ENCODE measurements around the gene SH3RF3.

SH3RF3 gene

DNA sequence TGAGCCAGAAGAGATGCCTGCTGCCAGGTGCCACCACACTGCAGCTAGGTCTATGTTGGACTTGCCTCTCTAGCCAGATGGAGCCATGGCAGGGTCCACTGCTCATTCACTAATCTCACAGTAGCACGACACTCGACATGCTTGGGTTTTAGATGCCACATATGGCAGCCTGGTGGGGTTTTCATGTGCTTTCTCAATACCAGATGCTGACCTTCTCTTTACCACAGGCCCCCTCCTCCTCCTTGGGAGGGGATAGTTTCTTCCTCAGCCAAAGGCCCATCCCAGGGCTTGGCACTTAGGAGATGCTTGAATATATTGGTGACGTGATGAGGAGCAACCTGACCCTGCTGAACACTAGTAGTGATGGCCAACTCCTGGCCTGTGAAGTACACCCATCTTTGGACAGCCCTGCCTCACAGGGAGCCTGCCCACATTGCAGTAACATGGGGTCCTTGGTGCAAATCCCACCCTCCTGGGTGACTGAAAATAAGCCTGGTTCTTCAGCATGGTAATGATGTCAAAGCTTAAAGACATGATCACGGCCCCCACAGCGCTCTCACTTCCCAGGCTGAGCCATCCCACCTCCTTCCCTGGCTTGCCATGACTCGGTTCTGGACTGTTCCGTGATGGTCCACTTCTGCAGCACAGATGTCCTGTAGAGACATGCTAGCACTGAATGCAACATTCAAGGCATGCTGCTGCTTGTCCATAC is 227.5 kb downstream of the SH3RF3 start:
- DNase-seq = no peak

- DNase-seq = no peak
These were observed 235.2 kb downstream of the SH3RF3 start for GRCh38 chr2:109364217-109364616.

- DNase-seq = no peak
These were observed 236.1 kb downstream of the SH3RF3 start for GRCh38 chr2:109365131-109365530.

GRCh38 chr2:109367683-109368082 is 238.7 kb downstream of the SH3RF3 start:
- DNase-seq = no peak

- DNase-seq = no peak
These were observed 239.8 kb downstream of the SH3RF3 start for GRCh38 chr2:109368798-109369197.

DNA sequence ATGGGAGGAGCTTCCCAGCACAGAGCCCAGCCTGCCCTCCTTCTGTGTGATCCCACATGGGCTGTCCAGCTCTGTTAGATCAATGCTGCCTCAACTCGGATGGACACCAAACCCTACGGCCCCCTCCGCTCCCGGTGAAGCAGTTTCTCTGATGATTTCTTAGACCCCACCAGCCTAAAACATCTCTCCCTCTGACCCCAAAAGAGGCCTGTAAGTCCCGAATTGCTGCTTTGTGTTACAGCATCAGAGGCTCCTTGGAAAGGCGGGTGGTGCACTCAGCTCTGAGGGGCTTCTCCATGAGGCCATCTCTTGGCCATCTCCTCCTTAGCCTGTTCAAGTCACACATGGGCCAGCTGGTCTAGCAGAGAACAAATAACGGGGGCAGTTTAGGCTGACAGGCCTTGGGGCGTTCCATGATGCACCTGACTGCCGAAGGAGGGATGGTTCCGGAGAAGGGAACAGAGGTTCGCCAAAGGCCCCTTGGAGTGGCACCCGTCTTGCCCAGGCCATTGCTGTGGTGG is 240.7 kb downstream of the SH3RF3 start:
- DNase-seq = no peak

DNA sequence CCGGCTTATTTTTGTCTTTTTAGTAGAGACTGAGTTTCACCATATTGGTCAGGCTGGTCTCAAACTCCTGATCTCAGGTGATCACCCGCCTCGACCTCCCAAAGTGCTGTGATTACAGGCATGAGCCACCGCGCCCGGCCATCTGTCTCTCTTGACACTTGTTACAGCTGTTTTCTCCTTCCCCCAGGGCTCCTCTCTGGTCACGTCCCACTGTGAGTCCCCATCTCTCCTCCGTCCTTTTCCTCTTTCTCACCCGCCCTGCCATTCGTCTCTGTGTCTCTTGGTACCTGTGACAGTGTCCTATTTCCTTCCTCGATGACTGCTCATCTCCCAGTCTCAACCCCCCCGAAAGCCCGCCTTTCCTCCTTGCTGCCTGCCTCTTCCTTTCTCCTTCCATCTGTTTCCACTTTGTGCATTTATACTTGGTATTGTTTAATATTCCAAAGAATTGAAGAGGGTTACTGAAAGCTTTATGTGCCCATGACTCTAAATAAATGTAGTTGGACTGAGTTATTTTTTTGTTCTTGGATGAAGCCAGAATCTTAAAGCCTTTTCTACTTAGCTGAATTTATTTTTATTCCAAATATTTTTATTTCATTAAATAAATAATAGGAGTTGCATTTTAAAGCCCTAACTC is 241.5 kb downstream of the SH3RF3 start:
- no peak for DNase-seq

GRCh38 chr2:109371481-109372170 is 242.6 kb downstream of the SH3RF3 start:
- no peak for DNase-seq

DNA sequence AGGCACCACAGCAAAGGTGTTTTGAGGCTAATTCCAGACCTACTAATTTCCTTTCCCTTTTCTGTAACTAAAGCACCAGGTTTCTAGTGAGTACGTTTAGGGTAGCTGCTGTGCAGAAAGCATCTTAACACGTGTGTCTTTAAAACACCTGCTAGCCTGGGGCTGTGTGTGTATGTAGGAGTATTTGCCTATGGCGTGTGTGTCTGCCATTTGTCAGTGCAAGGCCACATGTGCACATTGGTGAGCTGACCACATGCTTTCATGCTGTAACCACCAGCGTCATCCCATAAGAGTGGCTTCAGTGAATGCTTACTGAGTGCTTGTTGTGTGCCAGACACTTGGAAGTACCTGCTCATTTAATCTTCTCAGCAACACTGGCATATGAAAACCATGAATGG is 243.2 kb downstream of the SH3RF3 start:
- no peak for DNase-seq

GRCh38 chr2:109372614-109373013 is 243.6 kb downstream of the SH3RF3 start:
- no peak for DNase-seq

DNA sequence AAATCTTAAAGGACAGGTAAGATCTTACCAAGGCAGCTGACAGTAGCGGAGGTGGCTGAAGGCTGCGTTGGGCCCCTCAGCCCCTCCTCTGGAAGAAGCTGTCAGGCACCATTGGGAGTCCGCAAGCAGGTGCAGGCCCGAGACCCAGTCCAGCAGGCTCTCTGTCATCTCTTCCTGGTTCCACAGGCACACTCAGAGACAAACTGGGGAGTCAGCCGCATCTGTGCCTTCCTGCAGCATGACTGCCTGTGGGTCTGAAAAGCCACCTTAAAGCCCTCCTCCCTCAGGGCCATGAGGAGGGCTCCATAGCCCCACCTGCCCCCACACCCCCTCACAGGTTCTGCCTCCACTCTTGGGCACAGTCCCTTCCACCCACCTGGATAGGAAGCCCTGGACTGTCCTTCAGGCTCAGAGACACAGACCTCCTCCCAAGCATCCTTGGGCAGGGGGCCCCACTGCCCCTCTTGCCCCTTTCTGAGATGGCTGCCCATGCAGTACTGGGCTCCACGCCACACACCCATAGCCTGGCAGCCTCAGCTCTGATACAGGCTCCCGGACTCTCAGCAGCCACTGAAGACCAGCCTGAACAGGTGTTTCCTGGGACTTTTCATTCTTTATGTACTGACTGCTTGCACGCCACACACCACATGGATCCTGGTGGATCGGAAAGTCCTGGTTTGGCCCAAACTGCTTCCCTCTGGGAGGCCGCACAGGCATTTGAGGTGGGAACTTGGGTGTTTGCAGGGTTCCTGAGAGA is 245.0 kb downstream of the SH3RF3 start:
- DNase-seq = no peak

- DNase-seq = no peak
These were observed 245.6 kb downstream of the SH3RF3 start for GRCh38 chr2:109374548-109375130.

DNA sequence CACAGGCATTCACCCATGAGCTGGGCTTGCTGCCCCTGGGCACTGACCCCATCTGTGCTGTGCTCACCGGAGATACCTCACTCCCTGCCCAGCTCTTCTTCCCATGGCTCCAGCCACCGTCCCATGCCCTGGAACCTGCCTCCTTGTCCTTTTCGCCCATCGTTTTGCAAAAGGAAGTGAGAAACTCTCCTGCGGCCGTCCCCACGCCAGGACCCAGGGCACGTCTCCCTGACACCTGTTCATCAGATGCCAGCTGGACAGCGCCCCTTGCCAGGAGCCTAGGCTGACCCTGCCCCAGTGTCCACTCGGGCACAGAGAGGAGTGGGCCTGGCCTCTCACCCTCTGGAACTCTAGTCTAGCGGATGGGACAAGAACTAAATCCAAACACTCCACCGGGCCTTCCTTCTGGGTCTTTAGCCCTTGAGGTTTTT is 246.1 kb downstream of the SH3RF3 start:
- no peak for DNase-seq

DNA sequence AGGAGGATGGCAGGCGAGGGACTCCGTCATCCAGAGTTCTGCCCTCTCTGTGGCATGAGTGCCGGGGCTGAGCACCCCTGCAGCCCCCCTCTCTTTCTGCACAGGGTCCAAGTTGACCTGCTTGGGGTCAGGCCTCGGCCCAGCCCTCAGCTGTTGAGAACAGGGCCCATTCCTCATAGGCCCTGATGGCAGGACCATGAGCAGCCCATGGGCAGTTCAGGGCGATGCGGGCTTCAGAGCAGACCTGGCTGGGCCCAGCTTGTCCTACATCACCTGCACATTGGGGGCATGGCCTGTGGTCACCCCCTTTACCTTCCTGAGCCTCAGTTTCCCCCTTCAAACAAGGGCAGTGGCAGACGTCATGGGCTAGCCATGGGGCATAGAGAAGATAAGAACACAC is 246.7 kb downstream of the SH3RF3 start:
- DNase-seq = no peak

GRCh38 chr2:109376115-109376514 is 247.1 kb downstream of the SH3RF3 start:
- DNase-seq = no peak

DNA sequence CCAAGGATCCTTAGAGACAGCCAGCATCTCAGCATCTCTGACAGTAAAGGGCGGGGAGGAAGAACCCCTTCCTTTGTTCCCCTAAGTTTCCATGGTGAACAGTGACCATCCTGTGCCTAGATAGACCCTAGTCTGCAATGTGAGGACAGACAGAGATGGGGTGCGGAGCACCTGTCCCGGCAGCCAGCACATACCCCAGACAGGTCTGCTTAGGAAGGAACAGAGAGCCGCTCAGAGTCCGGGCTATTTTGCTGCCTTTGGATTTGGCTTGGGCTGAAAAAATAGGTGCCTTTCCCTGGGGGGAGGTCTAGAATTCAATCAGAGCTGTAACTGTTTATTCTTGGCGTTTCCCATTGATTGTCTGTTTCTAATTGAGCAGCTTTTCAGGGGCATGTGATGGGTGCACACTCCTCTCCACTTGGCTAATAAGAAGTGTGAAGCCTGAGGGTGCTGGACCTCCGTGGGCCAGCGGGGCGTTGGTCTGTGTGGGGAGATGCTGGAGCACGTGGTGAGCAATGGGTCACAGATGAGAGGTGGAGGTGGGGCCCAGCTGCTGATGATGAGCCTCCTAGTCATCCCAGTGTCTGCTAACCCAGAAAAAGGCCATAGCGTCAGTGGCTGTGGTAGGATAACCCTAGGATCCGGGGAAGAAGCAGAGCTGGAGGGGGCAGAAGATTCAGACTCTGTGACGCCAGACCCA is 247.9 kb downstream of the SH3RF3 start:
- no peak for DNase-seq

DNA sequence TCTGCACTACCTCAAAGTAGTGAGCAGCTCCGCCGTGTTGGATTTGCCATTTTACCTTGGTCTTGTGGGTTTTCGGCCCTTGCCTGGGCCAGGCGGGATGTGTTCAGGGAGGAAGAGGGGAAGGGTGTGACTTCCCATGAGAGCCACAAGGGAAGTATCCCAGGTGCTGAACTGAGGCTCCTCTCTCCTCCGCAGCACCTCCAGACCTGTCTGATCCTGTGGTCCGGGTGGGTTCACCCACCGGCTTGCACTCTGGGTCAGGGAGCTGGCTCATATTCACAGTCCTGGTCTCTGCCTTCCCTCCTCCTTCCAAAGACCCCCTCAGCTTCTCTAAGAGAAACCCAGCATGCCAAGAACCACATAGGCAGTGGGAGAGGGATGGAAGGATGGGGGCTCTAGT is 249.0 kb downstream of the SH3RF3 start:
- no peak for DNase-seq

GRCh38 chr2:109378682-109379081 is 249.7 kb downstream of the SH3RF3 start:
- DNase-seq = no peak

- DNase-seq = no peak
These were observed 250.5 kb downstream of the SH3RF3 start for GRCh38 chr2:109379507-109379906.

GRCh38 chr2:109380502-109381326 is 251.7 kb downstream of the SH3RF3 start:
- no peak for DNase-seq

- DNase-seq = no peak
These were observed 252.4 kb downstream of the SH3RF3 start for GRCh38 chr2:109381327-109381820.

Measured in inflammatory macrophage (primary cell).